Pulmonary artery endothelial cell (primary cell): Measurements from ENCODE around the gene AJUBA. TPM values are rescaled to one million over a fixed set of nuclear protein-coding genes. Genes with fewer than 3 reads are reported as not detected.
"Not testable (repeated sequence)": the region's sequence is repeated elsewhere in the genome, so short reads cannot be mapped to it uniquely, and the experiment has no call there.

Experiments used
- DNase-seq: peaks from one replicate; pipeline ENCODE4 v3.0.0-alpha.2; 2011; ENCODE audit warnings: low read depth, low spot score
- total RNA-seq: library from RNA; depleted of rRNA; stranded (reverse); fragments of >200 nt; gene quantifications from 2 replicates; pipeline ENCODE4 v1.2.3, GENCODE V29; 2014

Gene AJUBA
- total RNA-seq, 1 donor from 2014 or later: 66.8 TPM

DNA sequence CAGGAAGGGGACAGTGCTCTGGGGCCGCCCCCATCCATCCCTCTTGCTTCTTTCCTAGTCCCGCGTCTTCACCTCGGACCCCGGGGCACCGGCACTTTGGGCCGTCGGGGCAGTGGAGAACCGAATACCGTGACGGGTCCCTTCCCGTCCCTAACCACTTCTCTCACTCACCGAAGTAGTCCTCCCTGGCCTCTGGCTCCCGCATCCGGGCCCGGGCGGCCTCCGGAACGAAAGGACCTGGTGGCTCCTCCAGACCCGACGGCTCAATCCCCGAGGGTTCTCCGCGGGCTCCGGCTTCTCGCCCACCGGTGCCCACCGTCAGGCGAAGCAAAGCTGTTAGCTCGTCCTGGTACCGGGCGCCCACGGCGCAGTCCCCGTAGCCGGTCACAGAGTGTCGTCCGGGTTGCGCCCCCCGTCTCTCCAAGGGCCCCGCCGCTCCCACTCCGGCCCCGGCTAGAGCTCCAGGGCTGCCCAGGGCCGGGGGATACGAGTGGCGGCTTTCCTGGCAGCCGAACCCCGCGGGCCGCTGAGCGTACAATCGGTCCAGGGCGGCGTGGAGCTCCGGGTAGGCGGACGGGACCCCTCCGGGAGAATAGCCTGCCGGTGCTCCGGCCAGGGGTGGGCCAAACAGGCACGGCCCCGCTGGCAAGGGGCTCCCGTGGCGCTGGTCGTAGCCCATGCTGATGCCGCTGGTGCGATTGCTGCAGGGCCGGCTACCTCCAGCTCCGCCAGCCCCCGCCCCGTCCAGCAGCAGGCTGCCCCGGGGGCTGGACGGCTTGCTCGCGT lies 1.1 kb downstream of the AJUBA start:
- no peak for DNase-seq

DNA sequence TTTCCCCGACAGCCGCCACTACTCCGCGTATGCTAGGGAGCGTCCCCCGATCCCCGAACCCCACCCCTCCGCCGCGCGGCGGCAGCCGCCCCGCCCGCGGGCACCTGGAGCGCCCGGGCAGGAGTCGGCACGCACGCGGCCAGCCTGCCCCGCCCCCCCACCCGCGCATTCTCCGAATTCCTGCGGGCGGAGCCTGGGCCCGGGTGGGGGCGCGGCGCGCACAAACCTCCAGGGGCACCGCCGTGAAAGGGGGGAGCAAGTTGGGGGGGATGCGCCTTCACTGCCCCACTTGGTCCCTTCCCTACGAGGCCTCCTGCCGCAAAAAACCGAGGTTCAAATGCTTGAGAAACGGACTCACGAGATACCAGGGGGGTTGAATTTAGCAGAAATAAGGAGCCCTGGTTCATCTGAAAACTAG lies 1.7 kb downstream of the AJUBA start:
- no peak for DNase-seq

DNA sequence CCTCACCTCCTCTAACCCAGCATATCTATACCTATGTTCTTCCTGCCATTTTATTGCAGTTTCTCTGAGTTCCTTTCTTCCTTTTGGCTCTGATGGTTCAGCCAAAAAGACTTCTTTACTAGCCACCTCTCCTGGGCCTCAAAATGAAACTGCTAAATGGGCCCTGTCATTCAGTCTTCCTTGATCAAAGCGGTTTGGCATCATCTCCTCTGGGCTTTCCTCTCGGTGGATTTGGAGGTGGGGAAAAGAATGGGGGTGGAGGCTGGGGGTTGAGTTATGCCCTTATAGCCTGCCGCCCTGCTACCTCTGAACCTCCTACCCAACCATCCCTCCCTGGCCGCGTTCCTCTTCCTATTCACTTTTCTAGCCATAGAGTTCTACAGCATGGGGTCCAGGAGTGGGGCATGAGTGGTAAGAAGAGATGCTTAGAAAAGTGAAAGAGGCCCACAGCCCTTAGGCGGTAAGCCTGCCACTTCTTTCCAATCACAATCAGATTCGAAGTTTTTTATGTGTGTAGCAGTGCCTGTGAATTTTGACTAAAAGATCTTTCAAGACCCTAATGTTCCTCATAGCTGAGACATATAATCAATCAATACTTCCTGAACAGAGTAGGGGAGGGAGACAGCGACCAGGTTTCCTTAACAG lies 2.5 kb downstream of the AJUBA start:
- DNase-seq: no peak

DNA sequence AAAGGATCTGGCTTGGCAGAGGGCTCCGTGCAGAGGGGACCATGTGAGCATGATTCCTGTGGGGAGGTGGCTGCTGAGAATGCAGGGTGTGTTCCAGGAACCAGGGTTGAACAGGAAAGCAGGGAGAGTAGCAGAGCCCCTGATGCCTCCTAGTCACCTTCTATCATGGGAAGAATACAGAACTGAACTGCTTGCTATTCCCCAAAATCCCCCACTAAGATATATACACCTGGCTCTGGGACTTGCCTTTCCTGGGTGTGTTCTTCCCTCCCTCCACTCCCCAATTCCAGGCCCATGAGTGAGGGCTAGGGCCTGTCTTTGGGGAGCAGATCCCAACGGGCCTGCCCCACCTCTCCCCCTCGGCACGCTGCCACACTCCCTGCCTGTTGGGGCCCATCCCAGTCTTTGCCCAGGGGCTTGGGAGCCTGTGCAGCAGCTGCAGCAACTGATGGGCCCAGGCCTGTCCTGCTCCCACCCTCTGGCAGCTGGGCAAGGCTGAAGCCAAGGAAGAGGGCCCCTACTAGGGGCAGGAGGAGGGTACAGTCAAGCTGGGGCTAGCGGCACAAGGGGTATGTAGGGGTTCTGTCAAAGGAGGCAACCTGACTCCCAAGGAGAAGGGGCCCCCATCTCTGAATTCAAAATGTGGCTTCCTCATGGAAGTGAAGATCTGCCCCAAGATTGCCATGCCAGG lies 3.2 kb downstream of the AJUBA start:
- no peak for DNase-seq

DNA sequence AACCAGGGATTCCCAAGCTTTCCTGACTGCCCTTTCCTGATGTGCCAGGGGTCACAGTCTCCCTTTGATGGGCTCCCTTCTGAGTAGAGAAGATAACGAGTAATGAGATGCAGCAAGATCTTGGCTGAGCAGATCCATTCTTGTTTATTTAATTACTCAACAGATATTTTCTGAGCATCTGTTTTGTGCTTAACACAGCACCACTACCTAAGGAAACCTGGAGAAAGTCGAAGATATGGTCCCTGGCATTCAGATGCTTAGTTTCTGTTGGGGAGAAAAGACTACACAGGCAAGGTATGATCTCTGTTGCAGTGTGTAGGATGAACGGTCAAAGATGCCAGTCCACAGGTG lies 3.9 kb downstream of the AJUBA start:
- no peak for DNase-seq

DNA sequence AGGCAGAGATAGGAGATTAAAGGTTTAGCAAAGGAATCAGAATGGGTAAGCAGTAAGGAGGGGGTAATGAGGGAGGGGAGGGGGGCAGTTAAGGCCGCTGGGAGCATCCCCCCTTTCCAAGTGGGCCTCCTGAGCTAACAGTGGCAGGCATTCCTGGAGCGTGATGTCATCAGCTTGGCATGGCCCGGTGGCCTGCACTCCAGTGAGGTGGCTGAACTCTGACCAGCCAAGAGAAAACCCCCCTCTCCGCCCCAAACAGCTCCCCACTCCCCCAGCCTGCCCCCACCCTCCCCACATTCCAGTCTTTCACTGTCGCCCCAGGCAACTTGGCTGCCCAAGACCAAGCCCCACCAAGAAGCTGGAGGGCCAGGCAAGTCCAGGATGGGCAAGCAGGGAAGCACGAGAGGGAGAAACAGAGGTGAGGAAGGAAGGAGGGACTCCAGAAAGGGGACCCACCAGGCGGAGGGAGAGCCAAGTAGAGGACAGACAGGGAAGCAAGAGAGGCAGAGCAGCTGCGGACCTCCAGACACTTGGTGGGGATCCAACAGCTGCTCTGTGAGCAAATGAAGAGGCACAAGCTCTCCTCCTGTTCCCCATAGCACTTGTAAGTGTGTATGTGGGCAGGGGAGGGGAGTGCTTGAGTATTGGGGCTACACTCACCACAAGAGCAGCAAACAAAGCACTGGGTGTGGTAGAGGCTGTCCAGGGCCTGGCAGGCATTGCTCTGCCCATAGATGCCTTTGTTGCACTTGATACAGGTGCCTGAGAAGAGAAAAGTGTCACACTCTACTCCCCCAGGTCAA lies 4.5 kb downstream of the AJUBA start:
- DNase-seq: no peak

DNA sequence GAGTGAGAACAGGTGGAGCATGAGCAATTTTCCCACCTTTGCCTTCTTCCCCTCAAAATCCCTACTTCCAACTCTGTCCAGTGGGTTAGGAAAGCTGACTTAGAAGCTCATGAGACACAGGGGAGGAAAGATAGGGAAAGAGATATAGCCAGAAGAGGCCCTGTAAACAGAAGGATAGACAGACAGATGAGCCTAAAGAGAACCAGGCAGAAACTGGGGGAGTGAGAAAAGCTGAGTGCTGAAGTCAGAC lies 5.0 kb downstream of the AJUBA start:
- DNase-seq: no peak

DNA sequence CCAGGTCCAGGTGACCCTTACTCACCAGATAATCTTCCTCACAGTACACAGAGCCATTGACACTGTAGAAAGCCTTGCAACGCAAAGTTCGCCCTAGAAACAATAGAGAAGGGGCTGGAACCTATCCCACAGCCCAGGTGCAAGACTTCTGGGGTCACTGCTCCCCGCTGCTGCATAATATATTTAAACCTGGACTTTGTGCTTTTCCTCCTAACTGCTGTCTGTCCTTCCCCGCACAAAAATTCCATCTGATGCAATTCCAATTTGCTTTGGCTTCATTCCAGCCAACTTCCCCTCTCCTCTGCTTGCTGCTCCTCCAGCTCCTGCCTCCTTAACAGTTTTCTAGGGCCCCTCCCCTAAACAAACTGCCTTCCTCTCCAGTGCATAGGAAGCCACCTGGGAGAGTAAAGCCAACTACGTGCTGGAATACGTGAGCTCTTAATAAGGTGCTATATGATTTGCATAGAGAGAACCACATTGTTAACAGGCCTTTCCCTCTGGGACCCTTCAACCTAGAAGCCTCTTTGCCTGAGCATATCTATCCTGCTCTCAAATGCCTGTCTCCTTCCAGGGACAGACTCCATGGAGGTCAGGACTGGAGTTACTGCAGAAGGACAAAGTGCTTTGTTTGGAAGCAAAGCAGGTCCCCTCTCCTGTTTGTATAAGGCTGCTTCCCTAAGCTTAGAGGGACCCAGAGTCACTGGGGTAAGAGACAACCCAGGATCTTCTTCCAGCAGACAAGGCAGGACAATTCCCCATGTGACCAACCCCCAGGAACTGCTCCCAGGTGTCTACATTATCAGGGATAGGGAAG lies 5.5 kb downstream of the AJUBA start:
- DNase-seq: no peak

DNA sequence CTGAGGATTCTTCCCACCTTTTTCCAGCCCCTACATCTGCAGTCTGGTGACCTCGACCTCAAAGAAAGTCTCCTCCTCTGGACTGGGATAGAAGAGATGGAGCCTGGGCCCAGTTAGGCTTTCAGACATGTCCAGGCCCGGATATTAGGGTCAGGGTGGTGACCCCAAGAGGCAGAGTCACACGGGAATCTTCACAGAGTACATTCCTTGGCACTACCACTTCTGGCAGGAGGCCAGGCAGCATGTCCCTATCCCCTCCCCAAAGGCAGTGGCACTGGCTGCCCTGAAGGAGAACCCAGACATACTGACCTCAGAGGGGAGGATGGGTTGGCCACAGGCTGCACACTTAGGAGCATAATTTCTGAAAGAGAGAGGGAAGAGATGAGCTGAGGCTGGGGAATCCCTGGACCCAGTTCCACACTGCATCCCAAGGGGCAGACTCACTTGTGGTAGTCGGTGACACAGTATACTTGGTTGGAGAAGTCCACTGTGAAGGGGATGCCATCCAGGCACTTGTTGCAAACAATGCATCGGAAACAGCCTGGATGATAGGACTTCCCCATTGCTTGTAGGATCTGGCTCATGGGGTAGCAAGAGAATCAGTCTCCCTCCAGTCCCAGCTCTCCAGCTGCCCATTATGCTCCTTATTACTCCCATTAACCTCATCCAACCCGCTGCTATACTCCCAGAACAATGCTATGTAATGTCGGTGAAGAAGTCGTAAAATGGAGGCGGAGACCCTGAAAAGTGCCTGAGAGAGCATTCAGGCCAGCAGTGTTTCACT lies 7.6 kb downstream of the AJUBA start:
- no peak for DNase-seq

DNA sequence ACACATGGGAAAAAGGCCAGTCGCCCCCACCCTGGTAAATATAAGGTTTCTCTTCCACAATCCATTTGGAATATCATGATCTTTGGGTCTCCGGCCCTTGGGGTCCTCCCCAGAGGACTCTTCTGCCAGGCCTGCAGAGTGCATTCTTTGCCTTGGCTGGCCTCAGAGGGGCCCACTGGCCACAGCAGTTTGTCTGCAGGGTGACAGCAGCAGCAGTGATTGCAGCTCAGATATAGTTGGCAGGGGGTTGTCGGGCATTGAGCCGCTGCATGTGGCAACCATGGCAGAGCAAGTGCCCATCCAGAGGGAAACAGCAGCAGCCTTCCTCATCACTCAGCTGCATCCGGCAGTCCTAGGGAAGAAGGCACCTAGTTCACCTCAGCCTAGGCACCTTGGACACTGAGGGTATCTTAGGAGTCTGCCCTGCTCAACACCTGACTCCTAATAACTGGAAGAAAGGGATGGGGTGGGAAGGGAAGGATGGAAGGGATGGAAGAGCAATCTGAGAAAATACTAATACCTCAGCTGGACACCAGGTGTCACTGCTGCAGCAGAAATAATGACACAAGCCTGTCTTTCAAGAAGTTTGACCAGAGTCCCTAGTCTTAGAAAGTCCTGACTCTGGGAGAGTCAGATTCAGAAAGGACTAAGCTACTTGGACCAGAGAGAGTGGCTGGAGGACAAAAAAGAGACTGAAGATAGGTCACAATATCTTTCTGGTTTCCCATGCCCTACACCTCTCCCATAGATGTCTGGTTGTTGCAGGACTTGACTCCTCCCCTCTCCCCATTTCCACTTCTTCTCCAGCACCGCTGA lies 8.9 kb downstream of the AJUBA start:
- DNase-seq: no peak

DNA sequence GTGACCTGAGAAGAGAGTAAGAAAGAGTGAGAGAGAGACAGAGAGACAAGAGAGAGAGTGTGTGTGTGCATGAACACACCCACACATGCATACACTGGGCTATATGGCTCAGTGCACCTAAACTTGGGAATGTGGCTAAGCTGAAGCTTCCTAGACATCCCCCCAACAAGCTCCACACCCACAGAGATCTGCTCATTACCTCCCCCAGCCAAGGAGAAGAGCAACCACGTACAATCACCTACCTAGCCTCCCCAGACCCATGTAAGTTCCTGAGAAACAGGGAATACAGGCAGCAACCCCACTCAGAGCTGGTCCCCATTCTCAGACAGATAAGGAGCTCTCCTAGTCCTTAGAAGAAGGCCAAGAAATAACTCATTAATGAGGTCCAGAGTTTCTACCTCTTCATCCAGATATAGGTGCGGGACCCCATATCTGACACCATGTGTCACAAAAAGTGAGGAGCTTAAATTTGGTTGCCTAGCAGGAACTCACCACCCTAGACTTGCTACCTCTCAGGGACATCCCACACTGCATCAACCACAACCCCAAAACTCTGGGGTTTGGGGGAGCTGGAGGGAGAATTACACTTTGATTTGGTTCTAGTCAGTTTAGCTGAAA lies 9.9 kb downstream of the AJUBA start:
- no peak for DNase-seq

DNA sequence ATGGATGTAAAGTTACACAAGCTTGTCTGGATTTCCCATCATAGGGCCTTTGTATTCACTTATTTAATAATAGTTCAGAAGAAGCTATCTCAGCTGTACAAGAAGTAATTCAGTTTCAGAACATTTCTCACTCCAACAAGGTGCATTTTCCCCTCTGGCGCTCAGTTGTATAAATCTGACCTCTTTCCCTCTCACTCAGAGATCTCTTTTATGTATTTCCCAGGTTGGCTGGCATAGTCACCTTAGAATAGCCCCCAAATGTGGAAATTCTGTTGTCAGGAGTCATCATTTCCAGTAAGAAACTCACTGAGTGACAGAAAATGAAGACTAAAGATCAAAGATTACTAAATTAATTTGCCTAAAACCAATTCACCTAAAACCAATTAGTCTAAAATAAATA lies 11.2 kb downstream of the AJUBA start:
- DNase-seq: no peak

DNA sequence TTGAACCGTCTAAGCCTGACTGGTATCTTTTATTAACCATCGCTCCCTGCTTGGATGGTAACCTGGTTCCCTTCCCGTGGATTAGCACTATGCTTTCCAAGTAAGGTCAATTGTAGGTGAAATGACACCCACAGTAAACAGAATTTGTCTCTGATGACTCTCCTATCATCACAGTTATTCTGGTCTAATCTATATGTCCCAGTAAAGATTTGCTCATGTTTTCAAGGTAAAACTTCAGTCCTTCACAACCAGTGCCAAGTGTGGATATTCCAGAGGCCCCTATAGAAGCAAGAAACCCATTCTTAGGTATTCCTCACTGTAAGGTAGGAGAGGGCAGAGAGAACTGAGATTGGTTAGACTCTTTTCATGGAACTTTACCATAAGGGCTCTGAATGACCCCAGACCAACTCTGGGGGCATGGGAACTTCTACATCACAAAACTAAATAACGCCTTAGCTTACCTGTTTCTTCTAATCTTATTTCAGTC lies 15.5 kb downstream of the AJUBA start:
- DNase-seq: no peak

DNA sequence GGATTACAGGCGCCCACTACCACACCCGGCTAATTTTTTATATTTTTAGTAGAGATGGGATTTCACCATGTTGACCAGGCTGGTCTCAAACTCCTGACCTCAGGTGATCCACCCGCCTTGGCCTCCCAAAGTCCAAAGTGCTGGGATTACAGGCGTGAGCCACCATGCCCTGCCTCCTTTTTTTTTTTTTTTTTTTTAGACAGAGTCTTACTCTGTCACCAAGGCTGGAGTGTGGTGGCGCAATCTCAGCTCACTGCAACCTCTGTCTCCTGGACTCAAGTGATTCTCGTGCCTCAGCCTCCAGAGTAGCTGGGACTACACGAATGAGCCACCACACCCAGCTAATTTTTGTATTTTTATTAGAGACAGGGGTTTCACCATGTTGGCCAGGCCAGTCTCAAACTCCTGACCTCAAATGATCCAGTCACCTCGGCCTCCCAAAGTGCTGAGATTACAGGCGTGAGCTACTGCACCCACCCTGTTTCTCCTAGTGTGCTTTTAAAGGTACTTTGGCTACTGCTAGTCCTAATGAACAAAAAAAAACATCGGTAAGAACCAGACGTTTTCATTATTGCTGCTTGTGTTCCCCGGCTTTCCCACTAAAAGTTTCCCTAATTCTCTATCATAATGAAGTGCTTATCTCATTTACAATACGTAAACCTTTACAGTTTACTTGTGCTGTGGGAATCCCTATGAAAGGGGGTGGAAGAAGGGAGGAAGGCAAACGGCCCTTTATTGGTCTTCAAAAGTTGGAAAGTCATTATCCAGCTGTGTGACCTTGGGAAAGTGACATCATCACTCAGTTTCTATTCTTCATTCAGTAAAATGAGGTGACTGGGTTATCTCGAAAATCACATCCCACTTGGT lies 16.2 kb downstream of the AJUBA start:
- DNase-seq: not testable (repeated sequence)

DNA sequence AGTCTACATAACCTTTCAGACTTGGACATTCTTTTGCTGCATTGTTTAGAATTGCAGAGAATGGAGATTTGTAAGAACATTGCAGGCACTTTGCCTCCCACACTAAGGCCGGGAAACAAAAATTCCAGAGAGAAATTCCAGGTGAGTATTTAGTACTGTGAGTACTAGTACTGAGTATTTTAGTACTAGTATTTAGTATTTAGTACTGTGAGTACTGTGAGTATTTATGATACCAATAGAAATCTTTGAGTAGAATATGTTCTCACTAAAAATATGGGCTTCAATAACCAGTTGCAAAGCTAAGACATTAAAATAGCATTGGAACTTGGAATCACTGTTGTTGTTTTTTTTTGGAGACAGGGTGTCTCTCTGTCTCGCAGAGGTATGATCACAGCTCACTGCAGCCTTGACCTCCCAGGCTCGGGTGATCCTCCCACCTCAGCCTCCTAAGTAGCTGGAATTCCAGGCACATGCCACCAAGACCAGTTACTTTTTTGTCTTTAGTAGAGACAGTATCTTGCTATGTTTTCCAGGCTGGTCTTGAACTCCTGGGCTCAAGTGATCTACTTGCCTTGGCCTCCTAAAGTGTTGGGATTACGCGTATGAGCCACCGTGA lies 20.2 kb downstream of the AJUBA start:
- no peak for DNase-seq

DNA sequence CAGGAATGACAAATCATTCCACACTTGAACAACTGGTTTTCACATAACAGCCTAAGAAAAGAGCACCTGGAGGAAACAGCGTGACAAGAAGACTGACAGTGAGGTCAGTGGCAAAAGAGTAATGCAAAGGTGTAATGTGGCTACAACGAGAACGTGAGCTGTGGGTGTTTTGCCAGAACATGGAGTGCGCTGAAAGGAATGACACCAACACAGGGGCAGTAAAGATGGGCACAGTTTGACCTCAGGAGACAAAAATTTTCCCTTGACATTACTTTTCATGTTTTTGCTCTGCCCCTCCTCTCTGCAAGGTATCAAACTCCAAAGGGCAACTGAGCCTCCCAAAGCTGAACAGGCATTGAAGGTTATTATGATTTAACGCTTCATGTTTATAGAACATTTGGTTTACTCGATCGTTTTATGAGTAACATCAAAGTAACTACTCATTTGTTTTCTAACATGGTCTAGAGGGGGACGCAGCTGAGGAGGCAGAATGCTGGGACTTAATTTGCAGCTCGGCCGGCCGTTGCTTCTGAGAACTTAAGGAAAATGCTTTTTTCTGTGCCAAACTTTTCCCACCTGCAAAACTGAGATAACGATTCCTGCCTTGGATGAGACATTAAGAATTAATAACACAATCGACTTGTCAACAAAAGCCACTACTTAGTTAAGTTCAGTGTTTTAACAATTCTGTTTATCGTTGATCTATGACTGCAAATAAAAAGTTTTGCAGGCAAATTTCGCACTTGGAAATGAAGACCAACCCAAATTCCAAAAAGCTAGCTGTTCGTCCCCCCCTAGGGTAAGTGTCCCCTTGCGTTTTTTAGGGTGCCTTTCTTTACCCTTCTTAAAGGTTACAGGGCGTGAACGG lies 26.4 kb downstream of the AJUBA start:
- DNase-seq: no peak

DNA sequence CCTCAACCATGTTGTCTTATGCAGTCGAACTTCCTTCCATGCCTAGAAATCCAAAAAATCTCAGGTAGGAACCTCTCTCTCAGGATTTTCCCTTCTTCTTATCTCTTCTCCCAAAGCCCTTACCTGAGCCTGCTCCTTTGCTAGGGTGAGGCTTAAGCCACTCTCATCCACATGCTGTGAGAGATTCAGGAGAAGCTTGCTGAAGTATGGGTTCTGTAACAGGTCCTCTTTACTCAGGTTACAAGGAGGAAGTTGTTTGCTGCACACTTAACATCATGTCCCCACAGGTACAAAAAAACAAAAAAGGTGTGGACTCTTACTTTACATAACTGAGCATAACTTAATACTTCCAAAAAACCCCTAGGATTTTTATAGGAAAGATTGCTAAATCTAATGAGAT lies 29.9 kb downstream of the AJUBA start:
- DNase-seq: no peak
